BE2C (cell line): ENCODE data around the gene DCP1B.

Experiments
- DNase-seq: peaks from one replicate; pipeline ENCODE4 v3.0.0-alpha.2; 2020
- H3K27me3 ChIP-seq: fragments of 250-450 bp; sonication (Bioruptor Pico); 2 replicates; pipeline ENCODE4 v1.5.1; 2020; ENCODE audit warnings: mild to moderate bottlenecking
- H3K36me3 ChIP-seq: fragments of 250-450 bp; sonication (Bioruptor Pico); 2 replicates; pipeline ENCODE4 v1.5.1; 2020; ENCODE audit warnings: mild to moderate bottlenecking
- H3K4me1 ChIP-seq: fragments of 250-450 bp; sonication (Bioruptor Pico); 2 replicates; pipeline ENCODE4 v1.5.1; 2020
- H3K4me3 ChIP-seq: 2 replicates; pipeline ENCODE4 v1.5.1; 2011; ENCODE audit warnings: low read depth, low read length
- H3K9me3 ChIP-seq: fragments of 250-450 bp; sonication (Bioruptor Pico); 2 replicates; pipeline ENCODE4 v1.5.1; 2020
- CTCF ChIP-seq: IDR thresholded peaks from 2 replicates; pipeline ENCODE4 v1.5.1; 2012; ENCODE audit warnings: mild to moderate bottlenecking, low read depth, low read length

The DCP1B gene

GRCh38 chr12:1927051-1927680 lies 77.1 kb downstream of the DCP1B start:
- Histone ChIP-seq H3K36me3 (no peaks in the 10 kb centered on the region), H3K4me3 (no peak overlapping the region)
- no peak for DNase-seq

DNA sequence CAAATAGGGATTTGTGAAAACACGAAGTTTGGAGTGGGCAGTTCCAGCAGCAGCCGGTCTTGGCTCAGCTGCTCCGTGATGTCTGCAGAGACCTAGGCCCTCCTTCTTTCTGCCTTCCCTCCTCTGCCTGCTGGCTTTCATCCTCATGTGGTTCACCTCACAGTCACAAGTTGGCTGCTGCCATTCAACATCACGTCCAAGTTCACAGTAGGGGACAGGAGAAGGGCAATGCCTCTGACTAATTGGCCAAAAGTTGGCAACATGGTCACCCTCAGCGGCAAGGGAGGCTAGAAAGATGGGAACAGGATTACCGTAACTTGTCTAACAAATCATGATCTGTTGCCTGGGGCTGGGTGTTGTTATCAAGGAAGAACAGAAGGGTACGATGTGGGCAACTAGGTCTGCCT lies 78.0 kb downstream of the DCP1B start:
- DNase-seq = no peak
- no peaks in the 10 kb centered on the region for H3K27me3 ChIP-seq
- H3K9me3 ChIP-seq = peaks cover 4% of the 10 kb centered on the region; the same call in 1 of the 2 replicates
- no peak overlapping the region for H3K4me3 ChIP-seq
- H3K4me1 ChIP-seq = peaks cover 21% of the 10 kb centered on the region
- no peak for TF ChIP-seq CTCF
- H3K36me3 ChIP-seq = no peaks in the 10 kb centered on the region

More at GRCh38 chr12:1927051-1927680, 77.1 kb downstream of the DCP1B start:
- TF ChIP-seq CTCF = no peak
- Histone ChIP-seq H3K9me3 (peaks cover 4% of the 10 kb centered on the region; the same call in 1 of the 2 replicates), H3K4me1 (peaks cover 25% of the 10 kb centered on the region), H3K27me3 (no peaks in the 10 kb centered on the region)

GRCh38 chr12:1925684-1926006 lies 78.6 kb downstream of the DCP1B start:
- TF ChIP-seq CTCF = no peak
- DNase-seq = no peak
- H3K36me3 ChIP-seq = no peaks in the 10 kb centered on the region
- peaks cover 4% of the 10 kb centered on the region; the same call in 1 of the 2 replicates for H3K9me3 ChIP-seq
- H3K4me3 ChIP-seq = no peak overlapping the region
- no peaks in the 10 kb centered on the region for H3K27me3 ChIP-seq
- peaks cover 21% of the 10 kb centered on the region for H3K4me1 ChIP-seq

DNA sequence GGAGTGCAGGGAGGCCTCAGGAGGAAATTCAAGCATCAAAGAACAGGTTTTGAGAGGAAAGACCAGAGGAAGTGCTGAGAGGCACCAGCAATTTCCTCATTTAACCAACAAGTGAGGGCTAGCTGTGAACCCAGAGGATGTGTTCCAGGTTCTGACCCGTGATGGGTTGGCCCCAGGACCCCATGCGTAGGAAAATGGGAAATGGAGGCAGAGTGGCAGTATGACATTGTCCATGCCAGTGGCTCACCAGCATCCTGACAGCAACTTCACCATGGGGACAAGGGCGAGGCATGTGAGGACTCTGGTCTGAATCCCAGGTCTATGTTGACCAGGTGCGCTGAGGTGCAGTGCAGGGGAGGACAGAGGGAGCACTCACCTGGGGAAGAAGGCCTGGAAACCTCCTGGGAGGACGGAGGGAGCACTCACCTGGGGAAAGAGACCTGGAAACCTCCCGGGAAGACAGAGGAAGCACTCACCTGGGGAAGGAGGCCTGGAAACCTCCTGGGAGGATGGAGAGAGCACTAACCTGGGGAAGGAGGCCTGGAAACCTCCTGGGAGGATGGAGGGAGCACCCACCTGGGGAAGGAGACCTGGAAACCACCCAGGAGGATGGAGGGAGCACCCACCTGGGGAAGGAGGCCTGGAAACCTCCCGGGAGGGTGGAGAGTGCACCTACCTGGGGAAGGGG lies 79.1 kb downstream of the DCP1B start:
- Histone ChIP-seq H3K4me1 (peaks cover 21% of the 10 kb centered on the region), H3K9me3 (peaks cover 4% of the 10 kb centered on the region; the same call in 1 of the 2 replicates), H3K4me3 (no peak overlapping the region), H3K36me3 (no peaks in the 10 kb centered on the region), H3K27me3 (no peaks in the 10 kb centered on the region)
- DNase-seq = no peak
- no peak for TF ChIP-seq CTCF

DNA sequence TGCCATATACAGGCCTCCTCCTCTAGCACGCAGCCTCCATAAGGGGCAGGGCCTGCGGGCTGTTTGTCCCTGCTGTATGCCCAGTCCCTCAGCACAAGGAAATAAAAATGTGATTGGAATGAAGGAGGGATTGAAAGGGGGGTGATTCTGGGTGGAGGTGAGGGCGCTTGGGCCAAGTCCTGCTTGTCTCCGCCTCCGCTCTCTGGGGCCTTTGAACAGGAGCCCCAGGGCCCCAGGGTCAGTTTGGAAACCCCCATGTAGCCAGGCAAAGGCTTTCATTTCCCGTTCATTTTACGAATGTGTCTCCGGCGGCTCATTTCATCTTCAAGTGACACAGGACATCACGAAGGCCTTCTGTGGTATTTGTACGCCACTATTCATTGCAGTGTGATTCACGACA lies 81.3 kb downstream of the DCP1B start:
- Histone ChIP-seq H3K9me3 (peaks cover 4% of the 10 kb centered on the region; the same call in 1 of the 2 replicates), H3K4me1 (peaks cover 17% of the 10 kb centered on the region), H3K36me3 (no peaks in the 10 kb centered on the region), H3K27me3 (no peaks in the 10 kb centered on the region), H3K4me3 (no peak overlapping the region)
- no peak for DNase-seq
- TF ChIP-seq CTCF = no peak

GRCh38 chr12:1922075-1922709 lies 82.1 kb downstream of the DCP1B start:
- TF ChIP-seq CTCF = no peak
- DNase-seq = no peak
- Histone ChIP-seq H3K27me3 (no peaks in the 10 kb centered on the region), H3K4me3 (no peak overlapping the region), H3K36me3 (no peaks in the 10 kb centered on the region), H3K9me3 (peaks cover 4% of the 10 kb centered on the region; the same call in 1 of the 2 replicates), H3K4me1 (peaks cover 14% of the 10 kb centered on the region)
